K562 (cell line): Measurements from ENCODE around the gene CCR7. TPM values are rescaled to one million over a fixed set of nuclear protein-coding genes. Genes with fewer than 3 reads are reported as not detected.

Experiments
- BCL6 ChIP-seq: fragments of 250-450 bp; sonication (Bioruptor Pico); IDR thresholded peaks from 2 replicates; pipeline ENCODE4 v1.4.0; 2020
- FOXA1 ChIP-seq: fragments of 450-650 bp; IDR thresholded peaks from 2 replicates; pipeline ENCODE4 v1.6.1; 2016; ENCODE audit warnings: mild to moderate bottlenecking, borderline replicate concordance
- FOXP1 ChIP-seq: sonication (generic); formaldehyde crosslinking; IDR thresholded peaks from 2 replicates; pipeline ENCODE4 v1.8.0; 2022; ENCODE audit warnings: mild to moderate bottlenecking, missing genetic modification reagents
- HDAC6 ChIP-seq: IDR thresholded peaks from 2 replicates; pipeline ENCODE4 v1.6.1; 2012; ENCODE audit warnings: low read depth, mild to moderate bottlenecking, control low read depth, inconsistent platforms, low read length, moderate library complexity
- HIVEP1 ChIP-seq: fragments of 250-450 bp; sonication (Bioruptor Pico); IDR thresholded peaks from 2 replicates; pipeline ENCODE4 v1.4.0; 2020; ENCODE audit warnings: mild to moderate bottlenecking
- KDM2B ChIP-seq: fragments of 250-450 bp; sonication (Bioruptor Pico); IDR thresholded peaks from 2 replicates; pipeline ENCODE4 v1.8.0; 2021; ENCODE audit warnings: mild to moderate bottlenecking, moderate library complexity
- NRF1 ChIP-seq, 2 experiments: fragments of 450-650 bp; IDR thresholded peaks in 1 of 2; conservative IDR thresholded peaks in 1 of 2; 2 replicates each; pipeline ENCODE4 v1.6.1; 2014; ENCODE audit warnings: mild to moderate bottlenecking in 2 of 2
- POLR2AphosphoS2 ChIP-seq: IDR thresholded peaks from 2 replicates; pipeline ENCODE4 v1.6.1; 2012; ENCODE audit warnings: low read length, improper control_type of control experiment
- SOX6 ChIP-seq: fragments of 450-650 bp; IDR thresholded peaks from 2 replicates; pipeline ENCODE4 v1.6.1; 2014; ENCODE audit warnings: mild to moderate bottlenecking
- ZBTB9 ChIP-seq: fragments of 450-650 bp; formaldehyde crosslinking; IDR thresholded peaks from 2 replicates; pipeline ENCODE4 v1.4.0; 2020; ENCODE audit warnings: mild to moderate bottlenecking, moderate library complexity
- ZC3H8 ChIP-seq: fragments of 450-650 bp; IDR thresholded peaks from 2 replicates; pipeline ENCODE4 v1.6.1; 2017
- ZNF280A ChIP-seq: fragments of 450-650 bp; IDR thresholded peaks from 2 replicates; pipeline ENCODE4 v1.6.1; 2018; ENCODE audit warnings: mild to moderate bottlenecking, low read depth; ENCODE audit not compliant: partially characterized antibody
- ZNF311 ChIP-seq: fragments of 250-450 bp; sonication (Bioruptor Pico); IDR thresholded peaks from 2 replicates; pipeline ENCODE4 v1.4.0; 2020; ENCODE audit warnings: mild to moderate bottlenecking, moderate library complexity
- ZNF609 ChIP-seq: sonication (generic); formaldehyde crosslinking; IDR thresholded peaks from 2 replicates; pipeline ENCODE4 v1.8.1; 2023; ENCODE audit warnings: missing genetic modification reagents, mild to moderate bottlenecking, borderline replicate concordance
- ZNF764 ChIP-seq: fragments of 250-450 bp; sonication (Bioruptor Pico); IDR thresholded peaks from 2 replicates; pipeline ENCODE4 v1.4.0; 2020; ENCODE audit warnings: low read depth, mild to moderate bottlenecking, moderate library complexity
- polyA plus RNA-seq, 8 experiments: library from polyadenylated mRNA; depleted of rRNA in 4 of 8; stranded (reverse) in 5 of 8; unstranded in 3 of 8; fragments of >200 nt; fragmentation: Nextera tagmentation in 2 of 8; fragmentation: Illumina TruSeq in 1 of 8; extraction: Ambion mirVana in 2 of 8; extraction: Trizol in 1 of 8; gene quantifications; 2 replicates each; pipeline versions ENCODE4 v1.2.1 to v1.2.3, GENCODE V29; 2011 to 2014; ENCODE audit warnings: inconsistent platforms in 1 of 8, missing spikeins in 1 of 8
- total RNA-seq, 7 experiments: library from RNA; depleted of rRNA in 6 of 7; stranded (reverse); fragments of >200 nt in 6 of 7; fragmentation: Illumina TruSeq in 2 of 7; extraction: Trizol in 2 of 7; gene quantifications; 2 replicates each; pipeline versions ENCODE4 v1.2.1 to v1.2.3, GENCODE V29; 2011 to 2021; ENCODE audit warnings: low replicate concordance in 1 of 7
- TF ChIP-seq, protein P1 (sequence below): sonication (generic); formaldehyde crosslinking; IDR thresholded peaks from 2 replicates; pipeline ENCODE4 v1.8.0; 2022; ENCODE audit warnings: mild to moderate bottlenecking, missing genetic modification reagents

The CCR7 gene
- total and polyA plus RNA-seq, 9 of the 15 experiments (the other 6 are each of a cell fraction or from before 2014, with no cell fraction given) = 0.14 to 1.4 (median 0.56) TPM

DNA sequence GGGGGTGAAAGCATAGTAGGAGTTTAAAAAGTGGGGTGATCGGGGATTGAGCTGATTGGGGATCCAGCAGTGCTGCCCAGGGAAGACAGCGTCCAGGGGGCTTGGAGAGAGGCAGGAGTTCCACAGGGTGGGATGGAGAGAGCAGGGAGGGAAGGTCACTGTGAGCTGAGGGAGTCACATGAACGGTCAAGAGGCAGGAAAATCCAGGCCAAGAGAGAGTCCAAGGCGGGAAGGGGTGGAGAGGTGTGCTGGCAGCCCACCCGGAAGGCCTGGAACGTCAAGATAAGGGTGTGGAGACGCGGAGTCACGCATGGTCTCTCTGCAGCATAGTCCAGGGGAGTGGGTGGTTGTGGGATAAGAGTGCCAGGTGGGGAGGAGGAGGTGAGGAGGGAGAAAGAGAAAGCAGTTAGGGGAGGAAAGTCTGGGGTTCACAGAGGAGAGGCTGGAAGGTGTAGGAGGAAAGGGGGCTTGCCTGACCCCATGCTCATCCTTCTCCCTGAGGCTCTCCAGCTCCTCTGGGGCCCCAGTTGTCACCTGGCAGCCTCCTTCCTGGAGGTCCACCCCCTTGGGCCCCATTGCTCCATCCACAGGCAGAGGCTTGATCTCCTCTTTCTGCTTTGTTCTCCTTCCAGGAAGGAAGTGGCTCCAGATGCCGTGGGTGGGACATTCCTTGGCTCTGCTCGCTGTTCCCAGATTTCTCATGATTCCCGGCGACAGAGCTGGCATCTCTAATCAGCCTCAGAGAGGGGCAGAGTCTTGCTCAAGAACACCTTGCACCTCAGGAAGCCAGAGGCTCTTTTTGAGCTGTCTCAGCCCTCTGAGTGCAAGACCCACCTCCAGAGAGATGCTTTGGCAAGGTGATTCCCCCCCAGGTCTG is 28.7 kb downstream of the CCR7 start (continued):
- TF ChIP-seq, protein P1, sequence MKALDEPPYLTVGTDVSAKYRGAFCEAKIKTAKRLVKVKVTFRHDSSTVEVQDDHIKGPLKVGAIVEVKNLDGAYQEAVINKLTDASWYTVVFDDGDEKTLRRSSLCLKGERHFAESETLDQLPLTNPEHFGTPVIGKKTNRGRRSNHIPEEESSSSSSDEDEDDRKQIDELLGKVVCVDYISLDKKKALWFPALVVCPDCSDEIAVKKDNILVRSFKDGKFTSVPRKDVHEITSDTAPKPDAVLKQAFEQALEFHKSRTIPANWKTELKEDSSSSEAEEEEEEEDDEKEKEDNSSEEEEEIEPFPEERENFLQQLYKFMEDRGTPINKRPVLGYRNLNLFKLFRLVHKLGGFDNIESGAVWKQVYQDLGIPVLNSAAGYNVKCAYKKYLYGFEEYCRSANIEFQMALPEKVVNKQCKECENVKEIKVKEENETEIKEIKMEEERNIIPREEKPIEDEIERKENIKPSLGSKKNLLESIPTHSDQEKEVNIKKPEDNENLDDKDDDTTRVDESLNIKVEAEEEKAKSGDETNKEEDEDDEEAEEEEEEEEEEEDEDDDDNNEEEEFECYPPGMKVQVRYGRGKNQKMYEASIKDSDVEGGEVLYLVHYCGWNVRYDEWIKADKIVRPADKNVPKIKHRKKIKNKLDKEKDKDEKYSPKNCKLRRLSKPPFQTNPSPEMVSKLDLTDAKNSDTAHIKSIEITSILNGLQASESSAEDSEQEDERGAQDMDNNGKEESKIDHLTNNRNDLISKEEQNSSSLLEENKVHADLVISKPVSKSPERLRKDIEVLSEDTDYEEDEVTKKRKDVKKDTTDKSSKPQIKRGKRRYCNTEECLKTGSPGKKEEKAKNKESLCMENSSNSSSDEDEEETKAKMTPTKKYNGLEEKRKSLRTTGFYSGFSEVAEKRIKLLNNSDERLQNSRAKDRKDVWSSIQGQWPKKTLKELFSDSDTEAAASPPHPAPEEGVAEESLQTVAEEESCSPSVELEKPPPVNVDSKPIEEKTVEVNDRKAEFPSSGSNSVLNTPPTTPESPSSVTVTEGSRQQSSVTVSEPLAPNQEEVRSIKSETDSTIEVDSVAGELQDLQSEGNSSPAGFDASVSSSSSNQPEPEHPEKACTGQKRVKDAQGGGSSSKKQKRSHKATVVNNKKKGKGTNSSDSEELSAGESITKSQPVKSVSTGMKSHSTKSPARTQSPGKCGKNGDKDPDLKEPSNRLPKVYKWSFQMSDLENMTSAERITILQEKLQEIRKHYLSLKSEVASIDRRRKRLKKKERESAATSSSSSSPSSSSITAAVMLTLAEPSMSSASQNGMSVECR (CRISPR knock-in tag) = no peak
- TF ChIP-seq BCL6 (CRISPR knock-in tag) (no peak), ZNF609 (no peak), ZNF311 (CRISPR knock-in tag) (no peak), SOX6 (peak; percentile 57), FOXP1 (no peak), ZBTB9 (CRISPR knock-in tag) (no peak), POLR2AphosphoS2 (no peak), KDM2B (CRISPR knock-in tag) (no peak), HIVEP1 (CRISPR knock-in tag) (no peak), ZNF764 (CRISPR knock-in tag) (no peak), NRF1 (conservative IDR thresholded peaks at IDR 0.05 in 1 of 2, IDR thresholded peaks at IDR 0.05 in 1 of 2) (no peak), ZNF280A (no peak), HDAC6 (no peak), FOXA1 (no peak), ZC3H8 (no peak)
